HFF-Myc (cell line): ENCODE data around the gene ATP5F1A.
"Not testable (repeated sequence)": the region's sequence is repeated elsewhere in the genome, so short reads cannot be mapped to it uniquely, and the experiment has no call there.

Source experiments
- DNase-seq: peaks from one replicate; pipeline ENCODE4 v3.0.0-alpha.2; 2011; ENCODE audit warnings: low read depth; ENCODE audit errors: extremely low read depth
- H3K4me3 ChIP-seq: replicated peaks from 2 replicates; pipeline ENCODE4 v1.5.1; 2011; ENCODE audit warnings: low read depth, mild to moderate bottlenecking, control low read depth, low read length
- CTCF ChIP-seq: IDR thresholded peaks from 2 replicates; pipeline ENCODE4 v1.5.1; 2012; ENCODE audit warnings: mild to moderate bottlenecking, low read depth, low read length, control low read depth; ENCODE audit errors: missing control alignments

Gene ATP5F1A

GRCh38 chr18:46096651-46097300 lies 1.3 kb downstream of the ATP5F1A start:
- no peak for DNase-seq
- peak overlapping the region; percentile 82 for H3K4me3 ChIP-seq
- no peak for TF ChIP-seq CTCF

DNA sequence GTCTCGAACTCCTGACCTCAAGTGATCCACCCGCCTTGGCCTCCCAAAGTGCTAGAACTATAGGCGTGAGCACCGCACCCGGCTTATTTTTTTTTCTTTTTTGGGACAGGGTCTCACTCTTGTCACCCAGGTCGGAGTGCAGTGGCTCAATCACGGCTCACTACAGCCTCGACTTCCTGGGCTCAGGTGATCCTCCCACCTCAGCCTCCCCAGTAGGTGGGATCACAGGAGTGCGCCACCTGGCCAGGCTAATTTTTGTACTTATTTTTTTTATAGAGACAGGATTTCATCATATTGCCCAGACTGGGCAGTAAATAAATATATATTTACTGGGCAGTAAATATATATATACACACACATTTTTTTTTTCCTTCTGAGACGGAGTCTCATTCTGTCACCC lies 2.6 kb downstream of the ATP5F1A start:
- no peak for DNase-seq
- peak overlapping the region; percentile 20 for H3K4me3 ChIP-seq
- no peak for TF ChIP-seq CTCF

DNA sequence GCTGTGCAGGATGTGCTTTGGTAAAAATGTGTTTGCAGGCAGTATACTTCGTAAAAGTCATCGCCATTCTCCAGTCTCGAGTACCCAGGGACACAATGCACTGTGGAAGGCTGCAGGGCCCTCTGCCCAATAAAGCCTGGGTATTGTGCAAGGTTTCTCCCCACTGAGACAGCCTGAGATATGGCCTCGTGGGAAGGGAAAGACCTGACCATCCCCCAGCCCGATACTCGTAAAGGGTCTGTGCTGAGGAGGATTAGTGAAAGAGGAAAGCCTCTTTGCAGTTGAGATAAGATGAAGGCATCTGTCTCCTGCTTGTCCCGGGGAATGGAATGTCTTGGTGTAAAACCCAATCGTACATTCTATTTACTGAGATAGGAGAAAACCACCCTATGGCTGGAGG lies 9.6 kb downstream of the ATP5F1A start:
- H3K4me3 ChIP-seq, DNase-seq: not testable (repeated sequence)

DNA sequence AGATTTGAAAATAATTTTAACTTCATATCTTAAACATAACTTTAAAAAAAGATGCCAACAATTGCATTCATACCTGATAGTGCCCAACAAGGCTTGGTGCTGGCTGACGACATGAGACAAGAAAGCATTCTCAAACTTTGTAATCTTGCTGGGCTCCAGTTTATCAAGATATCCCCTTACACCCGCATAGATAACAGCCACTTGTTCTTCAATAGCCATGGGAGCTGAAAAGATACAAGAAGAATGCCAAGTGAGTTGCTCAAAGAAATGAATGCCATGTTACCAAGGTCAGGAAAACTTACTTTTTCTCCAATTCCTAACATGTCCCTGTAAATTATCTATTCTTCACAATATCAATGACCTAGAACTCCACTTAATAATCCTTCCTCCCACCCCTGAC lies 13.7 kb downstream of the ATP5F1A start:
- H3K4me3 ChIP-seq = no peak overlapping the region
- no peak for DNase-seq
- no peak for TF ChIP-seq CTCF

- TF ChIP-seq CTCF = no peak
- no peak for DNase-seq
Measured at GRCh38 chr18:46080156-46080555, 17.9 kb downstream of the ATP5F1A start.

DNA sequence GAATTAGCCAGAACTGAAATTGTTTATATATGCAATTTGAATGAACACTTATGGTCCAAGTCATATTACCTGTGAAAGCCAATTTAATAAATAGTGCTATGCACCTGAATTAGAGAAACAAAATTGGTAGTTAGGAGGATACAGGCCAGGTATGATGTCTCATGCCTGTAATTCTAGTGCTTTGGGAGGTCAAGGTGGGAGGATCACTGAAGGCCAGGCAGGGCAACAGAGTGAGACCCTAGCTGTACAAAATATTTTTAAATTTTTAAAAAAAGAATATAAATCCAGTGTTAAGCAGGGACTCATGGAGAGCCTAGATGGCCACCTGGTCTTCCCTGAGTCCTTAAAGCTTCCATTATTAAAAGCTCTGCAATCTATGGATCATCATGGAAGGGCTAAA lies 18.8 kb downstream of the ATP5F1A start:
- no peak for TF ChIP-seq CTCF
- H3K4me3 ChIP-seq = no peak overlapping the region
- DNase-seq = no peak

More at GRCh38 chr18:46080156-46080555, 17.9 kb downstream of the ATP5F1A start:
- H3K4me3 ChIP-seq = no peak overlapping the region

DNA sequence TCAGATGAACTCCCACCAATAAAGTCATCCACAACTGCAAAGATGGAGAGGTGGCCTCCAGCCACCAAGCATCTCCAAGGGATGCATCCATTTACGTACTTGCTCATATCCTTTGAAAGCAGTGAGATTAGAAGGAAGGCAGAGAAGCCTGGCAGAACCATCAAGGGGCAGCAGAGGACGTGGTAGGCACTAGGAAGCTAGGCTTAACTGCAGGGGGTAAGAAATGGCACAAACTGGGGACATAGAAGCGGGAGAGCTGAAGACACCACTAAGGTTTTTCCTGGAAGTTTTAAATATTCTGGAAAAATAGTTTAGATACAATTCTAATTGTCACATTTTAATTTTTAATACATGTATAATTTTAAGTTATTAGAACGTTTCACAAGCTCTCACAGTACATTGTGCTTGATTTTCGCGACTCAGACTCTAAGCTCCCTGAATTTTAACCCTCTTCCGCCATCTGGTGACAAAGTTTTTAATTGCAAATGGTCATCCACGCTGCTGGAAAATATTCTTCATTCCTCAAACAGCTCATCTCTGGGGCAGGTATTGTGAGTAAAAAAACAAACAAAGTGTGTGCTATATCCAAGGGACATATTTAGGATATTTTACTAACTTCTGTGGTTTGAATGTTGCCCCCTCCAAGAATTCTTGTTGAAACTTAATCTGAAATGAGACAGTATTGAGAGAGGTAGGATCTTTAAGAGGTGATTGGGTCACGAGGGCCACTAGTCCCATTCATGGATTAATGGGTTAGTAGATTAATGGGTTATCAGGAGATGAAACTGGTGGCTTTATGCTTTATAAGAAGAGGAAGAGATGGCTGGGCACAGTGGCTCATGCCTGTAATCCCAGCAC lies 24.4 kb downstream of the ATP5F1A start:
- peak; percentile 53 for DNase-seq

More for the DNA sequence above, 24.4 kb downstream of the ATP5F1A start:
- peak; percentile 58 for TF ChIP-seq CTCF
- H3K4me3 ChIP-seq = no peak overlapping the region
